HG02610 (cell line): ENCODE measurements around the gene TMCC2.

Source experiments
- ATAC-seq: cut with Tn5 transposase; IDR thresholded peaks from one replicate; pipeline ENCODE4 v1.9.1; 2021; ENCODE audit warnings: mild to moderate bottlenecking, moderate library complexity; ENCODE audit not compliant: unreplicated experiment

Gene TMCC2

GRCh38 chr1:205319081-205320018 is 91.6 kb downstream of the TMCC2 start:
- ATAC-seq: no peak

GRCh38 chr1:205321162-205321958 is 93.6 kb downstream of the TMCC2 start, which contains the start of gene NUAK2:
Gene NUAK2 (minus strand): TSS chr1:205321745. CDS start chr1:205321628, 117 bp downstream.
- no peak for ATAC-seq

- ATAC-seq: no peak
Measured at GRCh38 chr1:205321959-205322283, 94.2 kb downstream of the TMCC2 start.
